Smooth muscle cell of bladder (primary cell): ENCODE results near the gene FABP3. TPM values are rescaled to one million over a fixed set of nuclear protein-coding genes. Genes with fewer than 3 reads are reported as not detected.

ENCODE experiments used
- total RNA-seq: library from RNA; depleted of rRNA; stranded (reverse); fragments of >200 nt; gene quantifications from 2 replicates; pipeline ENCODE4 v1.2.3, GENCODE V29; 2014

Gene FABP3
- total RNA-seq = 58.3 and 116 TPM in 2 replicates

GRCh38 chr1:31373056-31373896, at the start of gene FABP3:
Gene FABP3, minus strand, starts transcription at chr1:31373076. Its CDS starts 62 bp downstream, at chr1:31373014.

GRCh38 chr1:31412732-31413404, 40.0 kb upstream of the FABP3 start, which contains the start of gene SERINC2:
Gene SERINC2, plus strand, starts transcription at chr1:31413213. Its CDS starts 53 bp downstream, at chr1:31413266.

Other genes starting within 250 kb of the FABP3 start
- 0.09 TPM in 1 of 2 replicates, not detected in the other for gene NKAIN1, start 133.2 kb downstream of the FABP3 start, total RNA-seq
- 112 and 127 TPM in 2 replicates for gene SNRNP40, start 76.3 kb downstream of the FABP3 start, total RNA-seq
- 31.6 and 47.5 TPM in 2 replicates for gene ZCCHC17, start 76.0 kb downstream of the FABP3 start, total RNA-seq
- 4.0 and 5.2 TPM in 2 replicates for gene SERINC2, start 40.1 kb upstream of the FABP3 start, total RNA-seq
- gene TINAGL1, start 203.4 kb upstream of the FABP3 start, total RNA-seq = 15.1 and 21.1 TPM in 2 replicates
- gene HCRTR1, start 244.6 kb upstream of the FABP3 start, total RNA-seq = not detected in 2 replicates